IMR-90 (cell line): ENCODE measurements around the gene PLD1. TPM values are rescaled to one million over a fixed set of nuclear protein-coding genes. Genes with fewer than 3 reads are reported as not detected.

Experiments
- ATAC-seq: fragments of 200-7000 bp; cut with Tn5 transposase; 2 replicates; pipeline ENCODE4 v1.9.1; 2020; ENCODE audit warnings: low read depth, mild to moderate bottlenecking, moderate library complexity
- BruUV-seq: library from RNA; stranded (reverse); fragments of 400-500 nt; replicated peaks from 2 replicates; lab custom pipeline; 2021; lab: Mats Ljungman, UMichigan
- CTCF ChIA-PET: fragments of 300-600 bp; formaldehyde crosslinking; extraction: SDS; loops from one replicate; lab custom pipeline; 2021; ENCODE audit warnings: antibody characterized with exemption; lab: Yijun Ruan, JAX
- POLR2A ChIA-PET: fragments of 300-600 bp; sonication (Branson Sonifier 250); formaldehyde crosslinking; loops from one replicate; lab custom pipeline; 2022; ENCODE audit warnings: antibody characterized with exemption; ENCODE audit not compliant: unreplicated experiment; lab: Charles Lee
- DNase-seq: peaks from one replicate; pipeline ENCODE4 v3.0.0; 2013
- H2AFZ ChIP-seq: replicated peaks from 2 replicates; pipeline ENCODE3; 2013; ENCODE audit warnings: low read length, mild to moderate bottlenecking; ENCODE audit not compliant: poor library complexity
- H2AK5ac ChIP-seq: 2 replicates; pipeline ENCODE4 v1.6.1; 2013; ENCODE audit warnings: low read depth, low read length, inconsistent platforms
- H2AK9ac ChIP-seq: replicated peaks from 2 replicates; pipeline ENCODE3; 2013; ENCODE audit warnings: mild to moderate bottlenecking, low read depth, low read length, moderate library complexity; ENCODE audit not compliant: poor library complexity
- H2BK120ac ChIP-seq: 2 replicates; pipeline ENCODE4 v1.6.1; 2013; ENCODE audit warnings: low read depth, low read length, inconsistent platforms
- H2BK15ac ChIP-seq: 3 replicates; pipeline ENCODE4 v1.6.1; 2013; ENCODE audit warnings: low read depth, low read length, inconsistent platforms
- H2BK20ac ChIP-seq: 2 replicates; pipeline ENCODE4 v1.6.1; 2013; ENCODE audit warnings: low read depth, mild to moderate bottlenecking, inconsistent platforms, low read length, moderate library complexity
- H2BK5ac ChIP-seq: 2 replicates; pipeline ENCODE4 v1.6.1; 2013; ENCODE audit warnings: mild to moderate bottlenecking, low read depth, low read length, inconsistent platforms; ENCODE audit not compliant: poor library complexity, severe bottlenecking
- H3K14ac ChIP-seq: replicated peaks from 2 replicates; pipeline ENCODE4 v1.6.1; 2013; ENCODE audit warnings: low read depth, low read length, inconsistent platforms
- H3K18ac ChIP-seq: 2 replicates; pipeline ENCODE4 v1.6.1; 2013; ENCODE audit warnings: low read depth, low read length, control low read depth
- H3K23ac ChIP-seq: 2 replicates; pipeline ENCODE4 v1.6.1; 2013; ENCODE audit warnings: low read depth, low read length, inconsistent platforms
- H3K27ac ChIP-seq: 2 replicates; pipeline ENCODE4 v1.5.1; 2013; ENCODE audit warnings: mild to moderate bottlenecking, control low read depth, low read length; ENCODE audit not compliant: insufficient read depth
- H3K27me3 ChIP-seq: 2 replicates; pipeline ENCODE4 v1.6.1; 2013; ENCODE audit warnings: low read length; ENCODE audit not compliant: control insufficient read depth, insufficient read depth
- H3K36me3 ChIP-seq: 2 replicates; pipeline ENCODE4 v1.6.1; 2013; ENCODE audit warnings: low read length, mixed read lengths; ENCODE audit not compliant: control insufficient read depth, insufficient read depth
- H3K4ac ChIP-seq: 2 replicates; pipeline ENCODE4 v1.6.1; 2013; ENCODE audit warnings: low read depth, low read length, inconsistent platforms
- H3K4me1 ChIP-seq: 2 replicates; pipeline ENCODE4 v1.6.1; 2013; ENCODE audit warnings: low read length, mixed read lengths; ENCODE audit not compliant: control insufficient read depth, insufficient read depth
- H3K4me2 ChIP-seq: 2 replicates; pipeline ENCODE4 v1.6.1; 2013; ENCODE audit warnings: low read depth, mild to moderate bottlenecking, control low read depth, low read length, moderate library complexity
- H3K4me3 ChIP-seq: 2 replicates; pipeline ENCODE4 v1.5.1; 2013; ENCODE audit warnings: low read depth, mild to moderate bottlenecking, control low read depth, low read length, moderate library complexity; ENCODE audit not compliant: insufficient read depth
- H3K56ac ChIP-seq: 2 replicates; pipeline ENCODE4 v1.6.1; 2013; ENCODE audit warnings: low read length, inconsistent platforms; ENCODE audit not compliant: insufficient read depth; ENCODE audit errors: extremely low read depth
- H3K79me1 ChIP-seq, 2 experiments: 2 replicates each; pipeline ENCODE4 v1.6.1; 2013; ENCODE audit warnings: low read length in 2 of 2, inconsistent platforms in 1 of 2, low read depth in 1 of 2
- H3K9ac ChIP-seq: 2 replicates; pipeline ENCODE4 v1.6.1; 2013; ENCODE audit warnings: low read depth, low read length, control low read depth
- H3K9me1 ChIP-seq: 2 replicates; pipeline ENCODE4 v1.6.1; 2013; ENCODE audit warnings: low read length, inconsistent platforms; ENCODE audit not compliant: insufficient read depth
- H3K9me3 ChIP-seq: 2 replicates; pipeline ENCODE4 v1.6.1; 2013; ENCODE audit warnings: low read length; ENCODE audit not compliant: control insufficient read depth, insufficient read depth
- H4K20me1 ChIP-seq: 2 replicates; pipeline ENCODE4 v1.6.1; 2013; ENCODE audit warnings: low read length, inconsistent platforms; ENCODE audit not compliant: insufficient read depth
- H4K5ac ChIP-seq: 2 replicates; pipeline ENCODE4 v1.6.1; 2013; ENCODE audit warnings: mild to moderate bottlenecking, low read depth, low read length, control low read depth
- H4K8ac ChIP-seq, 2 experiments: 2 replicates each; pipeline ENCODE4 v1.6.1; 2013; ENCODE audit warnings: low read depth in 2 of 2, low read length in 2 of 2, control low read depth in 1 of 2, inconsistent platforms in 1 of 2
- H4K91ac ChIP-seq: 2 replicates; pipeline ENCODE4 v1.6.1; 2013; ENCODE audit warnings: low read depth, low read length, inconsistent platforms; ENCODE audit not compliant: insufficient read depth
- BHLHE40 ChIP-seq: fragments of 150-350 bp; IDR thresholded peaks from 2 replicates; pipeline ENCODE4 v1.6.1; 2016; ENCODE audit warnings: mild to moderate bottlenecking, low read depth, low read length
- CEBPB ChIP-seq: IDR thresholded peaks from 2 replicates; pipeline ENCODE4 v1.6.1; 2012; ENCODE audit warnings: low read depth, low read length, improper control_type of control experiment
- CHD1 ChIP-seq: IDR thresholded peaks from 2 replicates; pipeline ENCODE4 v1.6.1; 2012; ENCODE audit warnings: low read depth, low read length, improper control_type of control experiment
- CTCF ChIP-seq: conservative IDR thresholded peaks from 2 replicates; pipeline ENCODE4 v1.5.1; 2012; ENCODE audit warnings: mild to moderate bottlenecking, low read depth, low read length, improper control_type of control experiment
- ELK1 ChIP-seq: fragments of 150-350 bp; IDR thresholded peaks from 2 replicates; pipeline ENCODE4 v1.6.1; 2016; ENCODE audit warnings: low read depth, mild to moderate bottlenecking, low read length, moderate library complexity, borderline replicate concordance
- MAFK ChIP-seq: IDR thresholded peaks from 2 replicates; pipeline ENCODE4 v1.6.1; 2012; ENCODE audit warnings: low read depth, low read length, improper control_type of control experiment
- MAZ ChIP-seq: IDR thresholded peaks from 2 replicates; pipeline ENCODE4 v1.6.1; 2012; ENCODE audit warnings: low read depth, mild to moderate bottlenecking, low read length, improper control_type of control experiment, moderate library complexity, borderline replicate concordance
- NFE2L2 ChIP-seq: fragments of 150-350 bp; IDR thresholded peaks from 2 replicates; pipeline ENCODE4 v1.6.1; 2016; ENCODE audit warnings: low read depth, mild to moderate bottlenecking, low read length
- POLR2A ChIP-seq: IDR thresholded peaks from 2 replicates; pipeline ENCODE4 v1.6.1; 2012; ENCODE audit warnings: mild to moderate bottlenecking, low read depth, low read length
- RAD21 ChIP-seq: IDR thresholded peaks from 2 replicates; pipeline ENCODE4 v1.6.1; 2012; ENCODE audit warnings: low read length, improper control_type of control experiment
- RCOR1 ChIP-seq: IDR thresholded peaks from 2 replicates; pipeline ENCODE4 v1.6.1; 2012; ENCODE audit warnings: mild to moderate bottlenecking, low read length, improper control_type of control experiment; ENCODE audit not compliant: insufficient replicate concordance
- RFX5 ChIP-seq: IDR thresholded peaks from 2 replicates; pipeline ENCODE4 v1.8.0; 2012; ENCODE audit warnings: low read depth, mild to moderate bottlenecking, low read length, moderate library complexity
- SMC3 ChIP-seq: fragments of 150-350 bp; IDR thresholded peaks from 2 replicates; pipeline ENCODE4 v1.6.1; 2016; ENCODE audit warnings: low read depth, mild to moderate bottlenecking, antibody characterized with exemption, low read length, moderate library complexity
- WGBS, 2 experiments: methylation state at CpG; one replicate each; pipeline versions ENCODE4 v1.1.5 to v1.1.7; 2013; ENCODE audit warnings: missing lambda C conversion rate in 2 of 2; ENCODE audit not compliant: insufficient read length in 1 of 2; ENCODE audit errors: extremely low coverage in 2 of 2; 5-methylcytosine and 5-hydroxymethylcytosine counted together
- dilution Hi-C: fragments of 300-500 bp; cut with HindIII; formaldehyde crosslinking; loops from one replicate; pipeline ENCODE4 v1.14.3; 2018; ENCODE audit warnings: low sequenced_read_pairs; ENCODE audit not compliant: unreplicated experiment
- in situ Hi-C: fragments of 300-500 bp; cut with MboI; formaldehyde crosslinking; loops from 3 replicates; pipeline ENCODE4 v1.14.3; 2019; ENCODE audit warnings: low sequenced_read_pairs, inconsistent platforms, mixed read lengths
- intact Hi-C: fragments of 100-400 bp; cut with micrococcal nuclease; formaldehyde crosslinking; loops from 2 replicates; pipeline ENCODE4 v1.10.0; 2022
- polyA plus RNA-seq, 3 experiments: library from polyadenylated mRNA; depleted of rRNA; stranded (reverse); fragments of >200 nt; gene quantifications; 2 replicates each; pipeline ENCODE4 v1.2.3, GENCODE V29; 2012; ENCODE audit warnings: low replicate concordance in 1 of 3
- total RNA-seq: library from RNA; depleted of rRNA; stranded (reverse); fragments of >200 nt; gene quantifications from 2 replicates; pipeline ENCODE4 v1.2.3, GENCODE V29; 2012

PLD1 gene
- total and polyA plus RNA-seq, 2 of the 4 experiments (the other 2 are of a cell fraction), result 3.3 to 9.7 TPM

- 100% methylated on average over 1 of the region's 3 CpGs; no CpG with 5 or more reads in 1 of the 2 experiments for WGBS, 2 experiments
- Histone ChIP-seq H4K5ac (no peak overlapping the region), H3K27ac (no peak overlapping the region), H4K20me1 (no peaks in the 10 kb centered on the region), H3K4me1 (peaks cover 14% of the 10 kb centered on the region), H3K4ac (0 out of 2 replicates have a peak overlapping the region, but pooled peaks have one; percentile 5), H2BK20ac (peak overlapping the region; percentile 55; the same call in 1 of the 2 replicates), H2AK5ac (peak overlapping the region; percentile 59), H3K56ac (no peak overlapping the region), H3K14ac (no peak overlapping the region), H3K4me3 (no peak overlapping the region), H3K18ac (peak overlapping the region; percentile 13), H3K36me3 (no peaks in the 10 kb centered on the region), H3K9me3 (no peaks in the 10 kb centered on the region), H2AK9ac (no peak overlapping the region), H2BK120ac (peak overlapping the region; percentile 32; the same call in 1 of the 2 replicates), H4K91ac (peak overlapping the region; percentile 39; the same call in 1 of the 2 replicates), H3K9ac (no peak overlapping the region), H3K9me1 (peaks cover 4% of the 10 kb centered on the region; the same call in 1 of the 2 replicates), H4K8ac (no peak overlapping the region), H2AFZ (no peak overlapping the region), H2BK15ac (0 out of 3 replicates have a peak overlapping the region, but pooled peaks have one; percentile 21), H2BK5ac (no peak overlapping the region), H3K27me3 (no peaks in the 10 kb centered on the region), H3K4me2 (no peak overlapping the region), H3K23ac (no peak overlapping the region), H3K79me1 (no peaks in the 10 kb centered on the region)
- TF ChIP-seq SMC3, result no peak
- no peak for TF ChIP-seq RFX5
- no peak for TF ChIP-seq BHLHE40
- TF ChIP-seq CHD1, result no peak
- no peak for TF ChIP-seq MAZ
- no peak for TF ChIP-seq RAD21
- no peak for TF ChIP-seq POLR2A
- no peak for TF ChIP-seq CEBPB
- TF ChIP-seq MAFK, result no peak
- no peak for TF ChIP-seq NFE2L2
- TF ChIP-seq CTCF, result no peak
- TF ChIP-seq RCOR1, result no peak
- no peak for TF ChIP-seq ELK1
- ATAC-seq (no peak), DNase-seq (no peak)
- dilution Hi-C loops, result no loop called here
- CTCF ChIA-PET, result interaction anchor here (0.8 kb wide), 1 partner anchor 180 kb away, joined by 3 read pairs; no protein-coding TSS in a partner anchor
- no TSS peak for BruUV-seq
- intact Hi-C loops, result no loop called here
- POLR2A ChIA-PET, result no interaction called here
- in situ Hi-C loops, result no loop called here
Observed at GRCh38 chr3:171827385-171827784, 17.1 kb upstream of the PLD1 start.
